Endothelial cell of coronary artery (primary cell): ENCODE data around the gene FASTK. TPM values are rescaled to one million over a fixed set of nuclear protein-coding genes. Genes with fewer than 3 reads are reported as not detected.

Experiments used
- total RNA-seq: library from RNA; depleted of rRNA; stranded (reverse); fragments of >200 nt; gene quantifications from 2 replicates; pipeline ENCODE4 v1.2.3, GENCODE V29; 2014

FASTK gene, protein sequence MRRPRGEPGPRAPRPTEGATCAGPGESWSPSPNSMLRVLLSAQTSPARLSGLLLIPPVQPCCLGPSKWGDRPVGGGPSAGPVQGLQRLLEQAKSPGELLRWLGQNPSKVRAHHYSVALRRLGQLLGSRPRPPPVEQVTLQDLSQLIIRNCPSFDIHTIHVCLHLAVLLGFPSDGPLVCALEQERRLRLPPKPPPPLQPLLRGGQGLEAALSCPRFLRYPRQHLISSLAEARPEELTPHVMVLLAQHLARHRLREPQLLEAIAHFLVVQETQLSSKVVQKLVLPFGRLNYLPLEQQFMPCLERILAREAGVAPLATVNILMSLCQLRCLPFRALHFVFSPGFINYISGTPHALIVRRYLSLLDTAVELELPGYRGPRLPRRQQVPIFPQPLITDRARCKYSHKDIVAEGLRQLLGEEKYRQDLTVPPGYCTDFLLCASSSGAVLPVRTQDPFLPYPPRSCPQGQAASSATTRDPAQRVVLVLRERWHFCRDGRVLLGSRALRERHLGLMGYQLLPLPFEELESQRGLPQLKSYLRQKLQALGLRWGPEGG
- 50.7 and 57.6 TPM in 2 replicates for total RNA-seq

GRCh38 chr7:151080522-151081169 is at the start of gene FASTK:
TSS of gene FASTK (minus strand) at chr7:151080809. CDS start at chr7:151080766, 43 bp downstream.

DNA sequence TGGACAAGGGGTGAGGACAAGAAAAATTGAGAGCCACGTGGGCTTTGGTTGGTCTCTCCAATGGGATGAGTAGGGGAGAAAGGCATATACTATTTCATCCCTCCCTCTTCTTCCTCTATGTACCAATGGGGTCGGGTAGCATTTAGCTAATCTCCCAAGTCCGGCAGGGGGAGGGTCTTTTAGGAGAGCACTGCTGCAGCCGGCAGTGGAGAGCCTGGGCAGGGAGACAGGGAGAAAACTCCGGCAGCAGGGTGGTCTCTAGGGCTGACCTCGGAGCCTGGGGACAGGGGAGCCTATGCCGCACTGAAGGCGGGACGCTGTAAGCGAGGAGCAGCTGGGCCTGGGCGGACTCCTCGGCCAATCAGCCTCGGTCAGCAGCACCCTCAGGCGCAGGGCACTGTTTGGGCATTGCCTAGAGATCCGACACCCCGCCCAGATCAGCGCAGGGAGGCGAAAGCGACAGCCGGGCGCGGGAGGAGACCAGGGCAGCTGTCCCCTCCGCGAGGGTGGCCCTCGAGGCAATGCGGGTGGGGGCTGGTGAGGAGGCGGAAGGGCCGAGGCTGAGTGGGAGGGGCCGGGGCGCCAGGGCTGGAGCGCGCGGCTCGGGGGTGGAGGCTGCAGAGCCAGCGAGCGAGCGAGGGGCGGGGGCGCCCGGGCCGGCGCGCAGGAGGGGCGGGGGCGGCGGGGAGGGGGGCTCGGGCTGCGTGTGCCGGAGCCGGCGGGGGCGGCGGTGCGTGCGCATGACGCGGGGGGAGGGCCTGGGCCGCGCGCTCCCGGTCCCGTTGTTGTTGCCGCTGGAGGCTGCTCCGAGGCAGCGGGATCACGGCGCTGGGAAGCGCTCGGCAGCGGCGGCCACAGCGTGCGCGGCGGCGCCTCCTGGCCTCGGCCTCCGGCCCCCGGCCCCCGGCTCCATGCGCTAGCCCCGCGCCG is 5.3 kb upstream of the FASTK start, which contains the start of gene AGAP3:
TSS of gene AGAP3 (plus strand) at position 785 of the 930 bp plus-strand sequence. CDS start 267 bp downstream, outside the sequence.

DNA sequence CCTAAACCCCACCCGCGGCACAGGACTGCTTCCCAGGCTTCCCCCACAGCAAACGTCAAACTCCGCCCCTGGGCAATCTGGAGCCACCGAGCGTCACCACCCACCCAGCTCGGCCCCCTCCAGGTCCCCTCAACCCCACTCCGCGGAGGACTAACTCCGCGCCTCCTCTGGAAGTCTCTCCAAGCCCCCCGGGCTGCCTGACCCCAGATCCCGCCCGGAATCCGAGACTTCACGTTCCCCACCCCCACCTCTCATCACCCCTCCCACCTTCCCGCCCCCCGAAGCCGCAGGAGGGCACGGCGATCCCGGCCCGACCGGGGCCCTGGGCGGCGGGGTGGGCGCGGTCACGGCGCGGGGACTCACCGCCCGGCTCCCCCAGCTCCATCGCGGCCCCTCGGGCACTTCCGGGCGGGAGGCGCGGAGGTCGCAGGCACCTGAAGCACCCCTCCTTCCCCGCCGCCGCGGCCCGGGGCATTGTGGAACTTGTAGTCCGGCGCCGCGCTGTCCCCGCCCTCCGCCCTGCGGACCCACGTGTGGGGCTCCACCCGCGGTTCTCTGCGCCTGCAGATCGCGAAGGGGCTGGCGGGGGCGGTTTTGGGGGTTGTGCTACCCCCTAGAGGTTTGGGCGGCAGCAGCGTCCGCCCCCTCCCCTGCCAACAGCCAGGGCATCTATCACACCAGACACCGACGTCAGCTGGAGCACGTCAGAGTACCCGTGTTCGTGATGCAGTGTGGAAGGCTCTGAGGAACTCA is 2.6 kb upstream of the FASTK start, which contains the start of gene TMUB1:
TSS of gene TMUB1 (minus strand) at position 423 of the 753 bp plus-strand sequence. CDS start 930 bp downstream, outside the sequence.

GRCh38 chr7:151059367-151060112 is 21.1 kb downstream of the FASTK start, which contains the start of gene SLC4A2:
TSS of gene SLC4A2 (plus strand) at chr7:151059589. CDS start at chr7:151061988, 2,399 bp downstream.

DNA sequence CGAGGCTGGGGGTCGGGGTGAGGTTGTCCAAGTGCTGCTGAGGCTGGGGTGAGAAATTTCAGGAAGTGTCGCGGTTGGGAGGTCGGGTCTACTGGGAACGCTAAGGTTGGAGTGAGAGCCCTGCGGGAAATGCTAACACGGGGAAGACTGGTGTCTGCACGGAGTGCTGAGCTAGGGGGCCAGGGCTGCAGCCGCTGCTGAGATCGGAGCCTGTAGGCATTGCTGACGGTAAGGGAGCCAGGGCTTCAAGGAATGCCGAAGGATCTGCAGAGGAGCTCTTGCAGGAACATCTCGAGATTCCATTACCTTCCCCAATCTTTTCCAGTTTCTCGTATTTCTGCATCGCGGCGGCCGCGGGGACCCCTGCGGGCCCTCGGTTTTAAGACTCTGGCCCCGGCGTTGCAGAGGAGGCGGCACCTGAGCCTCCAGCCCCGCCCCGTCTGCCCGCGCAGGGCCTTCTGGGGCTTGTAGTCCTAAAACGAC is 23.1 kb downstream of the FASTK start, which contains the start of gene CDK5:
TSS of gene CDK5 (minus strand) at position 392 of the 483 bp plus-strand sequence. CDS start at position 343, 49 bp downstream.

DNA sequence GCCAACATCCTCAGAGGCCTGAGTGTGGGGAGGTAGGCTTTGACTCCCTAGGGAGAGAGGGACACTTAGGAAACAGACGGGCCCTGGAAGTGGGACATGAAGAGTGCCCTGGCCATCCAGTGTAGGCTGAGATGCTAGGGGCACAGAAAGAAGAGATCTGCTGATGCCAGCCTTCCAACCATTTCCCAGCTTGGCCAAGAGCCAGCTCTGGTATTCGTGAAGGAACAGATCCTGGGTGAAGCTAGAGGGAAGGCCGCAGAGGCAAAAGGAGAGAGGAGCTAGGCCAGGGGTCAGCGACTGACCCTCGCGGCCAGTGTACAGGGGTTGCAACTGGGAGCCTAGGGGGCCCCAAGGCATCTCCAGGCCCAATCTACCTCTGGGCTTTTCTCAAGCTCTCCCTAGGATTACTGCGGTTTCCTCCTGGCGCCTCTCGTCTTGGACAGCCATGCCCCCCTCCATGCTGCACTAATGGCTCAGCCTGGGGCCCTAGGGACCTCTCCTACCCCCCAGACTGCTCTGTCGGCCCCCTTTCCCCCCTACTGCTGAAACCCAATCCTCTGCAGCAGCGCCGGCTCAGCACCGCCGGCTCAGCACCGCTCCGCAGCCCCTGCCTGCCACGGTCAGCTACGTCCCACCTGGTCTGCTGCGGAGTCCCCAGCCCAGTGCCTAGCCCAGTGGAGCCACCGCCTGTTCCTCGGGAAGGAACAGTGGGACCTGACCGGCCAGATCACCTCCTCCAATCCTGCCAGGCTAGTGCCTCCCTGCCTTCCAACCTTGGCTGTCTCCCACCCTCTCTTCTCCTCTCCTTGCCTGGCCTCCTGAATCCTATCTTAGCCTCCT is 32.4 kb downstream of the FASTK start, which contains the start of gene ASIC3:
TSS of gene ASIC3 (plus strand) at position 556 of the 840 bp plus-strand sequence. CDS start 355 bp downstream, outside the sequence.

GRCh38 chr7:151028131-151028947 is 52.3 kb downstream of the FASTK start, which contains the start of gene ABCB8:
TSS of gene ABCB8 (plus strand) at chr7:151028450. CDS start at chr7:151028516, 66 bp downstream.

Other genes with a start within 250 kb of the FASTK start
- gene AOC1, start 228.3 kb downstream of the FASTK start, total RNA-seq: not detected in 2 replicates
- gene KCNH2, start 102.5 kb downstream of the FASTK start, total RNA-seq: under 0.01 TPM in 1 of 2 replicates, not detected in the other
- gene NOS3, start 89.8 kb downstream of the FASTK start, total RNA-seq: 33.9 and 54.8 TPM in 2 replicates
- gene ATG9B, start 56.3 kb downstream of the FASTK start, total RNA-seq: 0.09 and 0.19 TPM in 2 replicates
- gene ABCB8, start 52.4 kb downstream of the FASTK start, total RNA-seq: 22.5 and 22.7 TPM in 2 replicates
- not detected in 2 replicates for gene ASIC3, start 32.3 kb downstream of the FASTK start, total RNA-seq
- 24.8 and 33.5 TPM in 2 replicates for gene CDK5, start 22.9 kb downstream of the FASTK start, total RNA-seq
- gene SLC4A2, start 21.2 kb downstream of the FASTK start, total RNA-seq: 72.9 and 76.8 TPM in 2 replicates
- gene TMUB1, start 2.7 kb upstream of the FASTK start, total RNA-seq: 12.1 and 16.7 TPM in 2 replicates
- 50.9 and 52.5 TPM in 2 replicates for gene AGAP3, start 5.7 kb upstream of the FASTK start, total RNA-seq
- gene GBX1, start 86.9 kb upstream of the FASTK start, total RNA-seq: not detected in 2 replicates
- not detected in 2 replicates for gene ASB10, start 106.4 kb upstream of the FASTK start, total RNA-seq
- gene H2BK1, start 129.7 kb upstream of the FASTK start, total RNA-seq: not detected in 2 replicates
- 59.9 and 72.9 TPM in 2 replicates for gene ABCF2, start 146.4 kb upstream of the FASTK start, total RNA-seq
- 45.7 and 74.4 TPM in 2 replicates for gene CHPF2, start 151.7 kb upstream of the FASTK start, total RNA-seq
- 4.1 and 8.1 TPM in 2 replicates for gene SMARCD3, start 167.9 kb upstream of the FASTK start, total RNA-seq